TTC549 (cell line): Measurements from ENCODE around the gene BCHE.
"Not testable (repeated sequence)": the region's sequence is repeated elsewhere in the genome, so short reads cannot be mapped to it uniquely, and the experiment has no call there.

Experiments used
- FAIRE-seq: peaks from 2 replicates; lab custom pipeline; 2012; peaks lifted over from hg19 to GRCh38; lab: Jason Lieb, UNC

BCHE gene

GRCh38 chr3:165816209-165816608 lies 21.0 kb downstream of the BCHE start:
- FAIRE-seq, result no peak

- no peak for FAIRE-seq
These were observed 21.5 kb downstream of the BCHE start for GRCh38 chr3:165815682-165816081.

DNA sequence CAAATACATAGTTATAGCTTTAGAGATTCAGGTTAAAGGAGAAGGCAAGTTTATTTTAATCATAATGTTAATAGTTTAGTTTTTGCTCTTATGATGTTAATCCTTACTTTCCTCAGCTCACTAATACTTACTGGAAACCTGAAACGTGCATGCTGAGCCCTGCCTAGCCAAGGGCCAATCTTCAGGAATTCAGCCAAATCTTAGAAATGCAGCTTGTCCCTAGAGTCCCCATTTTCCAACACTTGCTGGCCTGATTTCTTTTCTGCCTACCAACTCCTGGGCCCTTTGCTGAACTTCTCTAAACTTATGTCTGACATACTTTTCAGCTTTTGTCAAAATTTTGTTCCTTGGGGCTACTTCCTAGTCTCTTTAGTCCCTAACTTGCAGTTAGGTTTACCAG lies 22.8 kb downstream of the BCHE start:
- FAIRE-seq, result no peak

DNA sequence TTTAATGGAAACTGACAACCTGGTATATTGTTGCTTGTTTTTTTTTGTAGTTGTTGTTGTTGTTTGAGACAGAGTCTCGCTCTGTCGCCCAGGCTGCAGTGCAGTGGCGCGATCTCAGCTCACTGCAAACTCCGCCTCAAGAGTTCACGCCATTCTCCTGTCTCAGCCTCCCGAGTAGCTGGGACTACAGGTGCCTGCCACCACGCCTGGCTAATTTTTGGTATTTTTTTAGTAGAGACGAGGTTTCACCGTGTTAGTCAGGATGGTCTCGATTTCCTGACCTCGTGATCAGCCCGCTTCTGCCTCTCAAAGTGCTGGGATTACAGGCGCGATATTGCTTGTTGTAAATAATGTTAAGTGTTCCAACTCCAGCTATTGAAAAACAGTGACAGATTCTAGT lies 29.3 kb downstream of the BCHE start:
- not testable (repeated sequence) for FAIRE-seq

- FAIRE-seq, result no peak
These were observed 31.2 kb downstream of the BCHE start for GRCh38 chr3:165805946-165806561.

GRCh38 chr3:165803471-165803870 lies 33.8 kb downstream of the BCHE start:
- no peak for FAIRE-seq

GRCh38 chr3:165800970-165801369 lies 36.3 kb downstream of the BCHE start:
- no peak for FAIRE-seq

- FAIRE-seq, result no peak
These were observed 38.2 kb downstream of the BCHE start for GRCh38 chr3:165799026-165799425.

- no peak for FAIRE-seq
These were observed 39.7 kb downstream of the BCHE start for GRCh38 chr3:165797551-165797950.

DNA sequence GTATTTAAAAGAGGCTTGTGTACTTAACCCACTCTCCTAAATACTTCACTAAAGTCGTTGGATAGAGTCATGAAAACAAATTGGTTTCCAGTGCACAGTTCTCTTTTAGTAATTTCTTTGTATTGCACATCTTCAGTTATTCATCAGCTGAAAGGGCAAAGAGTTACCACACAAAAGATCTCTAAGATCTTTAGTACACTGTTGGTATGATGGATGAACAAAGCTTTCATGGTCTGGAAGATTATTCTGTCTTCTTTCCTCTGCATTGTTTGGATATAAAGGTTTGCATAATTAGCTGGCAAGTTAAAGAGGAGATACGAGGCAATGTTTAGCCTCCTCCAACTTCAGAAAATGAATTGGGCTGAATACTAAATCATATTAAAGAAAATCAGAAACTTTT lies 40.5 kb downstream of the BCHE start:
- FAIRE-seq, result no peak

DNA sequence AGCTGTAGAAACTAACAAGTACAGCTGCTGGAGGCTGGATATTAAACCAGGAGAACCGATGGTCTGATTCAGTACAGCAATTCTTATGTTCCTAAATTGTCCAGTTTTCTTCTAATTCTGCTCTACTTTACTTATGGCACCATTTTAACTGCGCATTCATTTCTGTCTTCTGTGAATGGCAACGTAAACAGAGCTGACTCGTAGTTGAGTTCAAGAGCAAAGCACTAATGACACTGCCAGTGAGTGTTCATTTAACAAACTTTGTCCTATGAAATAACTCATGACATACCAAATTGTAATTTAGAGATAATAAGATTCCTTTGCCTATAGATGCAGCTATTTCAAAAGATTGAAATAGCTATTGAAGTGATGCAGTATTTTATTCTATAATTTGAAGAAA lies 48.7 kb downstream of the BCHE start:
- no peak for FAIRE-seq

GRCh38 chr3:165786013-165786412 lies 51.2 kb downstream of the BCHE start:
- no peak for FAIRE-seq

DNA sequence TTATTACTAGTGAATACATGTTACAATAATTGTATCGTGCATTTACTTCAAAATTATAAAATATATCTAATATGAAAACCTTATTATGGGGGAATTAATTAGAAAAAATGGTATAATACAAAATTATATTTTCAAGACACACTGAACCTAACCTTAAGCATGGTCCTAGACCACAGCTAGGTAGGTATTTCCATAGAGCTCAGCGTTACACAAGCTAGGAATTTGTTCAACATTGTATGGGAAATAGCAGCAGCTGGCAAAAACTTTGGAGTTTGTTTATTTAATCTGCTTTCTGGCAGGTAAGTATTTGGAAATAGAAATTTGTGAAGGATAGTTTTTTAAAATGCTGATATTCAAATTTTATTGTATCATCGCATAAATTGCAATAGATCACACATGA lies 52.9 kb downstream of the BCHE start:
- FAIRE-seq, result no peak

- FAIRE-seq, result no peak
These were observed 53.8 kb downstream of the BCHE start for GRCh38 chr3:165783383-165783782.

GRCh38 chr3:165778891-165779290 lies 58.3 kb downstream of the BCHE start:
- no peak for FAIRE-seq

GRCh38 chr3:165778456-165778855 lies 58.8 kb downstream of the BCHE start:
- FAIRE-seq, result no peak

- FAIRE-seq, result no peak
These were observed 61.4 kb downstream of the BCHE start for GRCh38 chr3:165775824-165776223.

DNA sequence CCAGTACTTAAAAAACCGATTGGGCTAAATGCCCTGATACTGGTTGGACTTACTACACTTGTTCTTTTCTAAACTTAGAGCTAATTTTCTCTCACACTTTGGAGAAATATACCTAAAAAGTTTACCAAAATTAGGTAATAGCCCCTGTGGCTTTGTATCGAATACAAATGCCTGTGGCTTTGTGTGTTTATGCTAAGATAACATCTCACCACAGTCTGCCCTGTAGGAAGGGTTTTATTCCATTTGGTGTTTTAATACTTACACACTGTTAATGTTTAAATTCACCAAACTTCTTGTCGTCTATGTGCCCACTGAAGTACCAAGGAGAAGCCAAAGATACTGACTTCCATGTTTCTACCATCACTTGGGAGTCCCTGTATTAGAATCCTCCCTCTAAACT lies 66.4 kb downstream of the BCHE start:
- no peak for FAIRE-seq

DNA sequence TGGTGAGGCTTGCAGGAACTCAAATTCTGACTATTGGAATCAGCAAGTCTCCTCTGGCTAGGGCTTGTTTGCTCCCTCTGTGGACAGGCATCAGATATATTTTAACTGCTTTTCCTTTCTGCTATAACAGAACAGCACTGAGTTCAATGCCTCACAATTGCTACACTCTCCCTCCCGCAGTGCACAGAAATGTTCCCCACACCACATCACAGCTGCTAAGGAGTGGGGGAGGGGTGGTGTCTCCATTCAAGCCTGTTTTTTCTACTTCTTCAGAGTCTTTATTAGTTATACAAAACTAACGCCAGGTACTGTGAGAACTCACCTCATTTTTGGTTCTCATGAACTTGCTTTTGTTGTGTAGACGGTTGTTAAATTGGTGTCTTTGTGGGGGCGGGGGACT lies 68.5 kb downstream of the BCHE start:
- no peak for FAIRE-seq

DNA sequence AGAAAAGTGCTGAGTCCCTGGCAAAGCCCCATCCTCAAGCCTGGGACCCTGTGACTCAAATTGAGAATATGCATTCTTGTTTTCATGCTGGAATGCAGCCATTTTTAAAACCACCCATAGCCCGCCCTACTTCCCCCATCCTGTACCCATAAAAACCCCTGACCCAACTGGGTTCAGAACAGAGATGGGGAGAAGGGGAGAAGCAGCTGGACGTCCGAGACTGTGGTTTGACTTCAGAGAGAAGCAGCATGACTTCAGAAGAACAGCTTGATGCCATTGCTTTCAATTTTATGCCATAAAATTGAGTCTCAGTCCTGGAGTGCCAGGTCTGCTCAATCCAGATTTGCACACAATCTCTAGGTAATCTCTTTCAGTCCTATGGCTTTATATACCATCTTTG lies 78.2 kb downstream of the BCHE start:
- FAIRE-seq, result no peak

GRCh38 chr3:165755571-165755970 lies 81.7 kb downstream of the BCHE start:
- FAIRE-seq, result no peak

GRCh38 chr3:165754219-165755007 lies 82.8 kb downstream of the BCHE start:
- no peak for FAIRE-seq

- FAIRE-seq, result no peak
These were observed 83.7 kb downstream of the BCHE start for GRCh38 chr3:165753560-165753959.

- no peak for FAIRE-seq
These were observed 85.6 kb downstream of the BCHE start for GRCh38 chr3:165751637-165752036.
